Measurements from ENCODE around the gene CUEDC2.

The CUEDC2 gene

GRCh38 chr10:102449321-102450123 lies 17.1 kb upstream of the CUEDC2 start:
- H3K9me3 Mint-ChIP-seq = no peaks in the 10 kb centered on the region
- peak overlapping the region; percentile 94 for H3K4me3 Mint-ChIP-seq
- H3K27me3 Mint-ChIP-seq = no peaks in the 10 kb centered on the region
- DNase-seq = peak; percentile 87
- H3K36me3 Mint-ChIP-seq (ENCODE audit: low read depth) = peaks cover 42% of the 10 kb centered on the region
- H3K27ac Mint-ChIP-seq = peak overlapping the region; percentile 97
- H3K4me1 Mint-ChIP-seq (ENCODE audit: low read depth) = peaks cover 37% of the 10 kb centered on the region

DNA sequence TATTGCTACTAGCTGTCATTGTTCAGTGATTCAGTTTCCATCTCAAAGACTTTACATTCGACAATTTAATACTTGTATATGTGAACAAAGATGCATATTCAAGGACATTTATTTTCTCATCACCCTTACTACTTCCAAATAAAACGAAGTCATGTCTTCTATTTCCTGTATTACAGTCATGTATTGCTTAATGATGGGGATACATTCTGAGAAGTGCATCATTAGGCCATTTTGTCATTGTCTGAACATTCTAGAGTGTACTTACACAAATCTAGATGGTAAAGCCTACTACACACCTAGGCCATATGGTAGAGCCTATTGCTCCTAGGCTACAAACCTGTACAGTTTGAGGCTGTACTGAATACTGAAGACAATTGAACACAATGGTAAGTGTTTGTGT lies 12.5 kb upstream of the CUEDC2 start:
- H3K4me3 Mint-ChIP-seq = no peak overlapping the region
- DNase-seq = no peak
- H3K4me1 Mint-ChIP-seq (ENCODE audit: low read depth) = peaks cover 11% of the 10 kb centered on the region
- peaks cover 2% of the 10 kb centered on the region for H3K36me3 Mint-ChIP-seq (ENCODE audit: low read depth)
- H3K27ac Mint-ChIP-seq = no peak overlapping the region
- no peaks in the 10 kb centered on the region for H3K27me3 Mint-ChIP-seq
- no peaks in the 10 kb centered on the region for H3K9me3 Mint-ChIP-seq

GRCh38 chr10:102438374-102438773 lies 6.0 kb upstream of the CUEDC2 start:
- DNase-seq = no peak
- no peaks in the 10 kb centered on the region for H3K9me3 Mint-ChIP-seq
- peak overlapping the region; percentile 52 for H3K4me3 Mint-ChIP-seq
- peaks cover 25% of the 10 kb centered on the region for H3K36me3 Mint-ChIP-seq (ENCODE audit: low read depth)
- H3K27me3 Mint-ChIP-seq = no peaks in the 10 kb centered on the region
- H3K27ac Mint-ChIP-seq = peak overlapping the region; percentile 77
- peaks cover 47% of the 10 kb centered on the region for H3K4me1 Mint-ChIP-seq (ENCODE audit: low read depth)

DNA sequence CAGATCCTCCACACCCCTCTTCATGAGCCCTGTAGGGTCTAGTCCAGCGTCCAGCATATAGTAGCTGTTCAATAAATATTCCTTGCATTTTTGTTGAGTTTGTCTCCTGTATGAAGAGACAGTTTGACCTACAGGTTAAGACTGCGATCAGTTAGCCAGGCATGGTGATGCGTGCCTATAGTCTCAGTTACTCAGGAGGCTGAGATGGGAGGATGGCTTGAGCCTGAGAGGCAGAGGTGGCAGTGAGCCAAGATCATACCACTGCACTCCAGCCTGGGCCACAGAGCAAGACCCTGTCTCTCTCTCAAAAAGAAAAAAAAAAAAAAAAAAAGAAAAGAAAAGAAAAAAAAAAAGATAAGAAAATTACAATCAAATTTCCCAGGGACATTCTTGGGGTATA lies 5.1 kb upstream of the CUEDC2 start:
- H3K4me1 Mint-ChIP-seq (ENCODE audit: low read depth) = peaks cover 51% of the 10 kb centered on the region
- no peaks in the 10 kb centered on the region for H3K9me3 Mint-ChIP-seq
- no peaks in the 10 kb centered on the region for H3K27me3 Mint-ChIP-seq
- DNase-seq = no peak
- H3K36me3 Mint-ChIP-seq (ENCODE audit: low read depth) = peaks cover 25% of the 10 kb centered on the region
- peak overlapping the region; percentile 93 for H3K27ac Mint-ChIP-seq
- H3K4me3 Mint-ChIP-seq = peak overlapping the region; percentile 79

DNA sequence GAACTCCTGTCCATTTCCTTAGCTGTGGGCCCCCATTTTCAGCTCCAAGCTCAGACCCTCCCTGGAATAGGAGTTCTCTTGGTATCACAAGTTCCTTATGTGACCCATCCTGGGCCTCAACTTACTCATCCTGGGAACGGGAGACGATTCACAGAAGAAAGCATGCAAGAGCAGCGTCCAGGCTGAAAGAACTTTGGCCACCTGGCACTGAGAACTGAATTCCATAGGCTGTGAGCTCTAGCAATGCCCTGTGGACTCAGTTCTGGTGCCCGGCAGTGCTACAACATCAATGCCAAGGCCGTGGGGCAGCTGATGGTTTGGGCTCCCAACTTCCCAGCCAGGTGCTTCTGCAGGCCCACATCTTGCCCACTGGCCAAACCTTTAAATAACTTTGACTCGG lies 3.9 kb upstream of the CUEDC2 start:
- Mint-ChIP-seq H3K27ac (peak overlapping the region; percentile 93), H3K4me3 (peak overlapping the region; percentile 79), H3K36me3 (ENCODE audit: low read depth) (peaks cover 36% of the 10 kb centered on the region), H3K4me1 (ENCODE audit: low read depth) (peaks cover 54% of the 10 kb centered on the region), H3K9me3 (no peaks in the 10 kb centered on the region), H3K27me3 (no peaks in the 10 kb centered on the region)
- DNase-seq = no peak

- DNase-seq = peak; percentile 68
- Mint-ChIP-seq H3K27me3 (no peaks in the 10 kb centered on the region), H3K4me1 (ENCODE audit: low read depth) (peaks cover 55% of the 10 kb centered on the region), H3K36me3 (ENCODE audit: low read depth) (peaks cover 38% of the 10 kb centered on the region), H3K9me3 (no peaks in the 10 kb centered on the region), H3K4me3 (peak overlapping the region; percentile 79), H3K27ac (peak overlapping the region; percentile 93)
Observed at GRCh38 chr10:102435529-102436233, 3.3 kb upstream of the CUEDC2 start.

DNA sequence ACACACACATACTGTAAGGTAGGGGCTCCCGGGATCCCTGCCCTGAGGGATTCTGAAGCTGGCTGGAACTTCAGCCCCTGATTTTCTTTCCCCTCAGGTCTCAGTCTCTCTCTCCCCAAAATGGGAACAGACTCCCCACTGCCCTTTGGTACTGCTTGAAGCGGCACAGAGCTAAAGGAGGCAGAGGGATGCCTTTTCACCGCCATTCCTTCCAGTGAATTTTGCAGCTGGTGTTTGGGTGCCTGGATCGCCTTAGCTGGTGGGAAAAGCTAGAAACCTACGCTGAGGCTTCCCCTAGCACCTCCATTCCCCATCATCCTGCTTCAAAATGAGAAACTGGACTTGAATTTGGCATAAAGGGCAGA lies 2.7 kb upstream of the CUEDC2 start:
- H3K9me3 Mint-ChIP-seq = no peaks in the 10 kb centered on the region
- H3K4me3 Mint-ChIP-seq = peak overlapping the region; percentile 79
- no peak for DNase-seq
- H3K36me3 Mint-ChIP-seq (ENCODE audit: low read depth) = peaks cover 41% of the 10 kb centered on the region
- peak overlapping the region; percentile 93 for H3K27ac Mint-ChIP-seq
- H3K27me3 Mint-ChIP-seq = no peaks in the 10 kb centered on the region
- H3K4me1 Mint-ChIP-seq (ENCODE audit: low read depth) = peaks cover 55% of the 10 kb centered on the region

DNA sequence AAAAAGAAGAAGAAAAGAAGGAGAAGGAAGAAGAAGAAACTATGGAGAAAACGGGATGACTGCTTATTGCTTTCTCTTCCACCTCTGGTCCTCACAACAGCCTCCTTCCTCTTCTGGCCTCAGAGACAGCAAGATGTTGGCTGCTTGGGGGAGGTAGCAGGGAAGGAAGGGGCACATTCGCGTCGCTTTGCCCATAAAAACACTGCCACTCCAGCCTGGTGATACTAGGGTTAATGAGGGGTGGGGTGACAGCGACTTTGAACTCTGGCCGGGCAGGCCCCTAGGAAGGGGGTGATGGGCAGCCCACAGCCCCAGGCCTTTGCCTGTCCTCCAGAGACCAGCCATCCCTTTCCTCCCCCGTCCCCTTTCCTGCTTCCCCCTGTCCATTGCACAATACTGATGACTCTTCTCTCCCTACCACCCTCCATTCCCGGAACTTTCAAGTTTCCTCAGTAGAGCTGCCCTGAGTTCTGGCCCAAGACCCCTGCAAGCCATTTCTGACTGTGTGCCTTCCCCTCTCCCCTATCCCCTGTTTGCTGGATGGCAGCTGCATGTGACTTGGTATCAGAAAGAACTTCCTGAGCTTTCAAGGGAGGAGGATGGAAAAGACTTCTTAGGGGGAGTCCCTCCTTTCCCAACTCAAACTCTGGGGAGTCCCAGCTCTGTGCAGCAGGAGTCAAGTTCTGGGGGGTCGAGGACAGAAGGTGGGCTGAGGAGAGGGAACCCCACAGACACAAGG lies 2.2 kb upstream of the CUEDC2 start:
- H3K9me3 Mint-ChIP-seq = no peaks in the 10 kb centered on the region
- peak overlapping the region; percentile 93 for H3K27ac Mint-ChIP-seq
- no peaks in the 10 kb centered on the region for H3K27me3 Mint-ChIP-seq
- peaks cover 55% of the 10 kb centered on the region for H3K4me1 Mint-ChIP-seq (ENCODE audit: low read depth)
- H3K4me3 Mint-ChIP-seq = peak overlapping the region; percentile 79
- peaks cover 41% of the 10 kb centered on the region for H3K36me3 Mint-ChIP-seq (ENCODE audit: low read depth)
- no peak for DNase-seq

GRCh38 chr10:102433619-102434046 lies 1.3 kb upstream of the CUEDC2 start:
- Mint-ChIP-seq H3K36me3 (ENCODE audit: low read depth) (peaks cover 41% of the 10 kb centered on the region), H3K27ac (peak overlapping the region; percentile 97), H3K9me3 (no peaks in the 10 kb centered on the region), H3K27me3 (no peaks in the 10 kb centered on the region), H3K4me3 (peak overlapping the region; percentile 94), H3K4me1 (ENCODE audit: low read depth) (peaks cover 55% of the 10 kb centered on the region)
- DNase-seq = peak; percentile 56

DNA sequence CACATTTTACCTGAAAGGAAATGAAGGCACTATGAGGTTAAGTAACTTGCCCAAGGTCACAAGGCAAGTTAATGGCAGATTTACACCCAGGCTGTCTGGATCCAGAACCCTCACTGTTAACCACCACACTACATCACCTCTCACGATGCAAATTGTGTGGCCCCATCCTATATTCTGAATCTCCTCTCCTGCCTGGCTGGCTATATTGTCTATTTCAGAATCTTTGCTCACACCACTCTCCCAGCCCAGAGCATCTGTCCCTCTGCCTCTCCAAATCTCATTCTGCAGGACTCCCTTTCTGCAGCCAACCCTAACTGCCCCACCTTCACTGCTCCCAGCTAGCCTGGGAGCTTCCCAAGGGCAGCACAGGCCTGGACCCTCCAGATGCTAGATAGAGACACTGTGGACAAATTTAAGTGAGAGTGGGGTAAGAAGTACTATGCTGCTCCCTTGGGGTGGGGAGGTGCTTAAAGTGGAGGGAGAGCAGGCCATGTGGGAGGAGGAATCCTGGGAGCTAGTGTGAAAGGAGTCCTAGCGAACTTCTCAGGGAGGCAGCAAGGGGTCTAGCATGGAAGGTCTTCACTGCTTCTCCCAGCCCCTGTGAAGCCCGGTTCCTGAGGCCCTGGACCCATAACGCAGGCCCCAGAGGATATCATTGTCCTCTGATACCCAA lies 786 bp downstream of the CUEDC2 start:
- Mint-ChIP-seq H3K27me3 (no peaks in the 10 kb centered on the region), H3K4me1 (ENCODE audit: low read depth) (peaks cover 52% of the 10 kb centered on the region), H3K36me3 (ENCODE audit: low read depth) (peaks cover 29% of the 10 kb centered on the region), H3K9me3 (no peaks in the 10 kb centered on the region), H3K4me3 (peak overlapping the region; percentile 94), H3K27ac (peak overlapping the region; percentile 97)
- DNase-seq = peak; percentile 47

- Mint-ChIP-seq H3K4me1 (ENCODE audit: low read depth) (peaks cover 42% of the 10 kb centered on the region), H3K4me3 (no peak overlapping the region), H3K9me3 (no peaks in the 10 kb centered on the region), H3K27me3 (no peaks in the 10 kb centered on the region), H3K36me3 (ENCODE audit: low read depth) (peaks cover 34% of the 10 kb centered on the region), H3K27ac (no peak overlapping the region)
- no peak for DNase-seq
Observed at GRCh38 chr10:102429468-102429867, 2.9 kb downstream of the CUEDC2 start.

DNA sequence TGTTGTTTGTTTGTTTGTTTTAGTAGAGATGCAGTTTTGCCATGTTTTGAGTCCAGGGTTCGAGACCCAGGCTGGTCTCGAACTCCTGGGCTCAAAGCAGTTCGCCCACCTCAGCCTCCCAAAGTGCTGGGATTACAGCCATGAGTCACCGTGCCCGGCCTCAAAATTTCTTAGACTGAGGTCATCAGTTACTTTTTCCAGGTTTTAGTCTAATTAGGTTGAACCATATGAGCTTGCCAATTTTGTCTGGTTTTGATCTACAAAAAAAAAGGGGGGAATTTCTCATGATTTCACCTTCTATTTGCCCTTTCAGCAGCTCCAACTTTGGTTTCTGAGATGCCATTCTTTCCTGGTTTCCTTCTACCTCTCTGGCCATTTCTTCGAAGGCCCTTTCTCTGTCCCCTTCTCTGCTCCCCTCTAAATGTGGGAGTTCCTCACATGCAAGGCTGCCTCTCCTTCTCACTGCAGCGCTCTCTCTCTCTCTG lies 5.5 kb downstream of the CUEDC2 start:
- DNase-seq = no peak
- no peak overlapping the region for H3K4me3 Mint-ChIP-seq
- peaks cover 54% of the 10 kb centered on the region for H3K36me3 Mint-ChIP-seq (ENCODE audit: low read depth)
- no peaks in the 10 kb centered on the region for H3K9me3 Mint-ChIP-seq
- peak overlapping the region; percentile 62 for H3K27ac Mint-ChIP-seq
- no peaks in the 10 kb centered on the region for H3K27me3 Mint-ChIP-seq
- H3K4me1 Mint-ChIP-seq (ENCODE audit: low read depth) = peaks cover 43% of the 10 kb centered on the region

GRCh38 chr10:102425444-102425843 lies 6.9 kb downstream of the CUEDC2 start:
- Mint-ChIP-seq H3K9me3 (no peaks in the 10 kb centered on the region), H3K27ac (peak overlapping the region; percentile 38), H3K4me1 (ENCODE audit: low read depth) (peaks cover 42% of the 10 kb centered on the region), H3K4me3 (no peak overlapping the region), H3K36me3 (ENCODE audit: low read depth) (peaks cover 52% of the 10 kb centered on the region), H3K27me3 (no peaks in the 10 kb centered on the region)
- no peak for DNase-seq

GRCh38 chr10:102424916-102425315 lies 7.5 kb downstream of the CUEDC2 start:
- Mint-ChIP-seq H3K4me1 (ENCODE audit: low read depth) (peaks cover 47% of the 10 kb centered on the region), H3K36me3 (ENCODE audit: low read depth) (peaks cover 51% of the 10 kb centered on the region), H3K27ac (no peak overlapping the region), H3K27me3 (no peaks in the 10 kb centered on the region), H3K4me3 (no peak overlapping the region), H3K9me3 (no peaks in the 10 kb centered on the region)
- no peak for DNase-seq
